ENCODE data around the gene SOS1.
"Not testable (repeated sequence)": the region's sequence is repeated elsewhere in the genome, so short reads cannot be mapped to it uniquely, and the experiment has no call there.

Gene SOS1

DNA sequence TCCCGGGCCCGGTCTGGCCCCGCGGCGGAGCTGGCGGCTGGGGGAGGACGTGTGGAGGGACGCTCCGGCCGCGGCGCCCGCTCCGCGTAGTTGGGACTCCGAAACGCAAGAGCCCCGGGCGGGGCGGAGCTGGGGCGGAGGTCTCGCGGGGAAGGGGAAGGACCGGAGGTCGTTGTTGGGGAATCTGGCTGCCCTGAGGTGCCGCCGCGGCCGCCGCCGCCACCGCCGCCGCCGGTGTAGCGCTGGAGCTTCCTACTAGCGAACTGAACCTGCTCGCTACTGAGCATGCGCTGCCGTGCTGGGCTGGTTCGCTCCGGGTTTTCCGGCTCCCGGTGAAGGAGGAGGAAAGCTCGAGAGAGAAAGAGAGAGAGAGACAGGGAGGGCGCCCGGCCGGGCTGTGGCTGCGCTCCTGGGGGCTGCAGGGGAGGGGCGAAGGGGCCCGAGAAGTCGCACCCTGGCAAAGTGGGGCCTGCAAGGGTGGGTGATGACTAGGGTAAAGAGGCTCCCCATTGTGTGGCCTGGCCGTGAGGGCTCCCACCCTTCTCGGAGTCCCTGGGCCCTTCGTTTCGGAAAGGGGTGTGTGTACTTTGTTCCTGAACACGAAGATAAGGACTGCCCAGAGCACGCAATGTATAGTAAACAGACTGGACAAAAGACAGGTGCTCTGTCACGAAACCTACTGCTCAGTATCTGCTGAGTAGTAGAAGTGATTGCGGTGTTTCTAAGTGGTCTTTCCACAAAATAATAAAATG, at the start of gene SOS1:
TSS of gene SOS1 (minus strand) at position 281 of the 752 bp plus-strand sequence. CDS start 629 bp downstream, outside the sequence.
- DNase-seq (ENCODE audit: low read depth, low spot score) = peak; percentile 96

DNA sequence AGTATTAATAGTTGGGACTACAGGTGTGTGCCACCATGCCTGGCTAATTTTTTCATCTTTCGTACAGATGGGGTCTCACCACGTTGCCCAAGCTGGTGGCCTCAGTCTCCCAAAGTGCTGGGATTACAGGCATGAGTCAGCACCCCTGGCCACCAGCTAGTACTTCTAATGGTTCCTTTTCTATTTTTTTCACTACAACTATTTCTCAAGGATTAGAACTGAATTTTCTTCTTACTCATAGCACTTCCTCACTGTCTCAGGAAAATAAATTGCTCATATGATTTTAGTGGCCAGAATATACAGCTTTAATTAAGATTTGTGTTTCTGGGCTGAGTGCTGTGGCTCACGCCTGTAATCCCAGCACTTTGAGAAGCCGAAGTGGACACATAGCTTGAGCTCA, 43.2 kb upstream of the SOS1 start:
- no peak for DNase-seq (ENCODE audit: low read depth, low spot score)

GRCh38 chr2:39160982-39161381, 40.1 kb upstream of the SOS1 start:
- DNase-seq (ENCODE audit: low read depth, low spot score) = no peak

DNA sequence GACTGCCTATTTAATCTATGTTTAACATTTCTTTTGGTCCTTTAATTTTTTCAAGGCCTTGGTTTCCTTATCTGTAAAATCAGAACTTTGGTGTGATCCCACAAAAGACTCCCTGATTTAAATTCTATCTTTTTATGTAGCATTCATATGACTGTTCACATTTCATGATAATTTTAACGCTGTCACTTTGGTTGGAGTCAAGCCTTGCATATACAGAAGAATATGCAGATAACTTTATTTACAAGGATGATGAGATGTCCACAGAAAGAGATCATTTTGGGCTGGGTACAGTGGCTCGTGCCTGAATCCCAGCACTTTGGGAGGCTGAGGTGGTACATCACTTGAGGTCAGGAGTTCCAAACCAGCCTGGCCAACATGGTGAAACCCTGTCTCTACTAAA, 38.4 kb upstream of the SOS1 start:
- DNase-seq (ENCODE audit: low read depth, low spot score) = no peak

DNA sequence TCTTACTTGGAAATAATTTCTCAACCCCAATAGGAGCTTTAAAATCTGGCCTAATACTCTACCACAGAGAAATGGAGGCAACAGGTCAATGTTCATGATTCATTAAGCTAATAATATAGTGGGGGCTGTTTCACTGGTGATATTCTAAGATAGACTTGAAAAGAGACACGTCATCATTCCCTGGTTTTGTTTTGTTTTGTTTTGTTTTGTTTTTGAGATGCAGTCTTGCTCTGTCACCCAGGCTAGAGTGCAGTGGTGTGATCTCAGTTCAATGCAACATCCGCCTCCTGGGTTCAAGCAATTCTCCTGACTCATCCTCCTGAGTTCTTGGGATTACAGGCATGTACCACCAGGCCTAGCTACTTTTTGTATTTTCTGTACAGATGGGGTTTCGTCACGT, 37.5 kb upstream of the SOS1 start:
- no peak for DNase-seq (ENCODE audit: low read depth, low spot score)

GRCh38 chr2:39156846-39157245, 36.0 kb upstream of the SOS1 start:
- DNase-seq (ENCODE audit: low read depth, low spot score) = no peak

- no peak for DNase-seq (ENCODE audit: low read depth, low spot score)
Measured at GRCh38 chr2:39156107-39156506, 35.3 kb upstream of the SOS1 start.

- DNase-seq (ENCODE audit: low read depth, low spot score) = not testable (repeated sequence)
Measured at GRCh38 chr2:39155573-39155972, 34.7 kb upstream of the SOS1 start.

DNA sequence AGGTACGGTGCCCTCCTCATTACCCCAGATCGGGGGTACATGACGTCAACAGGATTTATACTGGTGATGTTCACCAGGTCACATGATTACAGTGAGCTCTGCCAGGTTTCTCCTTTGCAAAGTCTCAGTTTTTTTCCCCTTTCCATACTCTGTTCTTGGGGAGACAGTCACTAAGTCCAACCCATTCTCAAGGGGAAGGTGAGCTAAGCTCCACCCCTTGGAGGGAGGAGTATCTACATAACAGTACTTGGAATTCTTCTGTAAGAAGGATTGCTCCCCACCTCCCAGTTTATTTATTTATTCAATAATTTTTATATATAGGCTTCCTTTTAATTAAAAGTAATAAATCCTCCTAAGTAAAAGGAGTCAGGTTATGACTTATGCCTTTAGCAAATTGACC, 34.1 kb upstream of the SOS1 start:
- no peak for DNase-seq (ENCODE audit: low read depth, low spot score)

DNA sequence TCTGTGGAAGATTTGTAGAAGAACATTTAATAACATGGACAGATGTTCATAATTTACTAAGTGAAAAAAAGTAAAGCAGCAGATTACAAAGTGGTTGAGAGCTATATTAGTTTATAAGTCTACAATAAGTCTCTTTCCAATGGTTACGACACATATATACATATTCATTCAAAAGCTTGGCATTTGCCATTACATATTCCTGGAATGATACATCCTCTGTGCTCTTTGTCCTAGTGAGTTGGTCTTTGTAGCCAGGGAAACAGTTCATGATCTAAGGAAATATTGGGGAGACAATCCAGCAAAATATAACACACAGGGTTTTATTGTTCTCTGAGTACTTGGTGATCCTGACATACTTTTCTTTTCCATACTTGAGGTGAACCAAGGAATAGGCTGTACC, 32.5 kb upstream of the SOS1 start:
- DNase-seq (ENCODE audit: low read depth, low spot score) = no peak

DNA sequence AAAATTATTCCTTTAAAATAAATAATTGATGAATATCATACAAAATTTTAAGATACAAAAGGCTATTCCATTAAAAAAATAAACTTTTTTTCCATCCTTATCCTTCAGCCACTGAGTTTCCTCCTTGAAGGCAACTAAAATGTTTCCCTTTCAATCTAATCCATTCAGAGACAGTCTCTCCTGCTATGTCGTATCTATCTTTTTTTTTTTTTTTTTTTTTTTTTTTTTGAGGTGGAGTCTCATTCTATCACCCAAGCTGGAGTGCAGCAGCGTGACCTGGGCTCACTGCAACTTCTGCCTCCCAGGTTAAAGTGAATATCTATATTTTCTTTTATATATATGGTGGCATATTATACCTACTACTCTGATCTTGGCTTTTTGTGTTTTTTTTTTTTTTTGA, 31.7 kb upstream of the SOS1 start:
- DNase-seq (ENCODE audit: low read depth, low spot score) = no peak

GRCh38 chr2:39150890-39151497, 30.1 kb upstream of the SOS1 start:
- no peak for DNase-seq (ENCODE audit: low read depth, low spot score)

- DNase-seq (ENCODE audit: low read depth, low spot score) = no peak
Measured at GRCh38 chr2:39150102-39150562, 29.3 kb upstream of the SOS1 start.

- DNase-seq (ENCODE audit: low read depth, low spot score) = no peak
Measured at GRCh38 chr2:39146630-39147029, 25.8 kb upstream of the SOS1 start.

DNA sequence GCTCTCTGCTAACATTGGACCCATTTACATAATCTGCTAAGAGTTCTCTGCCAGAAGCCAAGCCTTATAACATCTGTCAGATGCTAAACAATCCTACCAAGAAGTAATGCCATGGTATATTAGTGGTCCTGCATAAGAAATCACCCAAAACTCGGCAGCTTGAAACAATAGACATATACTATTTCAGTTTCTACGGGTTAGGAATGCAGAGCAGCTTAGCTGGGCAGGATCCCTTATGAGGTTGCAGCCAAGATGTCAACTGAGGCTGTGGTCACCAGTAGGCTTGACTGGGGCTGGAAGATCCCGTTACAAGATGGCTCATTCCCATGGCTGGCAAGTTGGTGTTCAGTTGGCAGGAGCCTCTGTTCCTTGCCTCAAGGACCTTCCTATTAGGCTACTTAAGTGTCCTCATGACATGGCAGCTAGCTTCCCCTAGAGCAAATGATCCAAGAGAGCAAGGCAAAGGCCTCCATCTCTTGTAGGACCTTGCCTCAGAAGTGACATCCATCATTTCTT, 25.1 kb upstream of the SOS1 start:
- DNase-seq (ENCODE audit: low read depth, low spot score) = no peak

DNA sequence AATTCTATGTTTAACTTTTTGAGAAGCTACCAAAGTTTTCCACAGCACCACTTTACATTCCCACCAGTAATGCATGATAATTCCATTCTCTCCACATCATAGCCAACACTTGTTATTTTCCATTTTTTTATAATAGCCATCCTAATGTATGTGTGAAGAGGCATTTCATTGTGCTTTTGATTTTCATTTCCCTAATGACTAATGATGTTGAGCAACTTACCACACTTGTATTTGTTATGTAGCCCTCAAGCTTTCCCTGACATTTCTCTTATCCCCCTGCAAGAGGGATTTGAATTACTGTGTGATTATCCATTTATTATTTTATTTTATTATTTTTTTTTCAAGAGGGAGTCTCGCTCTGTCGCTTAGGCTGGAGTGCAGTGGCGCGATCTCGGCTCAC, 23.6 kb upstream of the SOS1 start:
- DNase-seq (ENCODE audit: low read depth, low spot score) = no peak

DNA sequence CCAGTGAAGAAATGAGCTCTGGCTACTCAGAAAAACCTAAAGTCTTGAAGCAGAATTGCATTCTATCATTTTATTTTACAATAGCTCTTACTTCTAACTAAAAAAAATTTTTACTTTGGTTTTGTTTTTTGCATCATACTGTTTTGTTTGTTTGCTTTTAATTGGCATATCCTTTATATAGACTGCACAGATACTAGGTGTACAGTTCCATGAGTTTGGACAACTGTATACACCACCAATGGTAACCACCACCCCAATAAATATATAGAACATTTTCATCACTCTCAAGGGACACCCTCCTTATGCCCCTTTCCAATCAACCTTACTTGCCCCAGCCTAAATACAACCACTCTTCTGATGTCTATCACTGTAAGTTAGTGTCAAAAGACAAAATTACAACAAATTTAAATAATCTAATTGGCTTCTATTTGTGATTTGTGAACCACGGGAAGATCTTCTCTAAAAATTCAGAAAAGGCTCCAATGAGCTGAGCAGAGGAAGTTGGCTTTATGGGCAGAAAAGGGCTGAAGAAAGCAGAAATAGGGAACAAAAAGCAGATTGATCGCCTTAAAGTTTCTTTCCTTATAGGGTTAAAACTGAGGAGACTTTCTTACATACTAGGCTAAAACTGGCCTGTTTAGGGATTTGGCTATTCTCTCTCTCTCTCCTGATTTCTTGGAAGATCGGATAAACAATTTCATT, 22.2 kb upstream of the SOS1 start:
- DNase-seq (ENCODE audit: low read depth, low spot score) = no peak

GRCh38 chr2:39141334-39142271, 20.8 kb upstream of the SOS1 start:
- DNase-seq (ENCODE audit: low read depth, low spot score) = peak; percentile 38

DNA sequence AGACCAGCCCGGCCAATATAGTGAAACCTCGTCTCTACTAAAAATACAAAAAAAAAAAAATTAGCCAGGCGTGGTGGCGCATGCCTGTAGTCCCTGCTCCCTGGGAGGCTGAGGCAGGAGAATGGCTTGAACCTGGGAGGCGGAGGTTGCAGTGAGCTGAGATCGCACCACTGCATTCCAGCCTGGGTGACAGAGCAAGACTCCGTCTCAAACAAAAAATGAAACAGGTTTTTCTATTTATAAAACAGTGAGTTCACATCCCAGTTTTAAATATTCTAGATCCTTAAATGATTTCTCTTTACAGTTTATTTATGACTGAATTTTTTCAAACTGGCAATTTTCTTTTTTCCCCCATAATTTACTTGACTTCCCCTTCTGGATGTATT, 20.1 kb upstream of the SOS1 start:
- not testable (repeated sequence) for DNase-seq (ENCODE audit: low read depth, low spot score)

DNA sequence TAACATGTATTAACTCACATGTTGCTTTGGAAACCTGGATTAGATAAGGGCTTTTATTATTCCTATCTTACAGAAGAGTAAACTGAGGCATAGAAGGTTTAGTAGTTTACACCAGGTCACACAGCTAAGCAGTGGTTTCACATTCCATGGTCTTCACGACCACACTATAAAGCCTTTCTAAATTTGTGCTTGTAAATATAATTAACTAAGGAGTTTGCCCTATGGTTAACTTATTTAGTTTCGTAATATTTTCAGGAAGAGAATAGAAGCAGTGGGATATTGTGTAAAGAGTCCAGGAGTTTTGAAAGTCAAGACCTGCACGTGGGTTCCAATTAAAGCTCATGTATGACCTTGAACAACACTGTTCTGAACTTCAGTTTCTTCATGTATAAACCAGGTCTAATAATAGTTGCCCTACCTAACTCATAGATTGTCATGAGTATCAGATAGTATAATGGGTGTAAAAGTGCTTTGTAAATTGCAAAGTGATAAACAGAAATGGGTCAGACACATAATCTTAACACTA, 19.5 kb upstream of the SOS1 start:
- DNase-seq (ENCODE audit: low read depth, low spot score) = no peak

All from ELF-1 (cell line).